ENCODE data around the gene TOX2. TPM values are rescaled to one million over a fixed set of nuclear protein-coding genes. Genes with fewer than 3 reads are reported as not detected.

TOX2 gene
- total RNA-seq, 1 experiment from 2014 or later = 1.6 TPM

DNA sequence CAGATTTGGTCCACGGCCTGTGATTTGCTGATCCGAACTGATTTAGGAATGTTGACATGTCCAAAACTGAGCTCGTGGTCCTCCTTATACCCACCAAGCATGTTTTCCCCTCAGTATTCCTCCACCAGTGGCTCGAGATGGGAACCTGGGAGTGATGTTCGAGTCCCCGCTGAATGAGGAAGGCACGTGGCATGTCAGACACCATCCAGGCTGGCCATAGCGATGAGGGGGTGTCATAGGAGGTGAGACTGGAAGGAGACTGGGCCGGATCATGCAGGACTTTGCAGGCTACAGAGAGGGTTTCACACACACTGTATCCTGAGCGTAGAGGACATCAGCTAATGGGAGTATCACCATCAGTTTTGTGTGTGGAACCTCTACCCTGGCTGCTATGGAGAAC, 78.2 kb downstream of the TOX2 start:
- DNase-seq = no peak
- no peak overlapping the region for H3K4me3 ChIP-seq (ENCODE audit: insufficient read depth, low read depth, low read length)

DNA sequence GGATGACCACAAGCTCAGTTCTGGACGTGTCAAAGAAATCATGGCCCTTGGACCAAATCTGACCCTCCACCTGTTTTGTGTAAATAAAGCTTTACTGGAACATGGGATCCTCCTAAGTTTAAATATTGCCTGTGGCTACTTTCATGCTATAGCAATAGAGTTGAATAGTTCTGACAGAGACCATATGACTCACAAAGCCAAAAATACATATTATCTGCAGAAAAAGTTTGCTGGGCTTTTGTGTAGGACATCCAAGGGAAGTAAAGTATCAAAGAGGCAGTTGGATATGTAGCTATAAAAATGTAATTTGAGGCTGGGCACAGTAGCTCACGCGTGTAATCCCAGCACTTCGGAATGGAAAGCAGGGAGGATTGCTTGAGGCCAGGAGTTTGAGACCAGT, 78.9 kb downstream of the TOX2 start:
- no peaks in the 10 kb centered on the region for H3K27me3 ChIP-seq (ENCODE audit: control insufficient read depth, insufficient read depth, low read length)
- no peaks in the 10 kb centered on the region for H3K36me3 ChIP-seq (replicated peaks; ENCODE audit: control insufficient read depth, insufficient read depth, low read length)
- no peak overlapping the region for H3K4me3 ChIP-seq (ENCODE audit: insufficient read depth, low read depth, low read length)
- no peak for DNase-seq

More for the DNA sequence above, 78.2 kb downstream of the TOX2 start:
- no peaks in the 10 kb centered on the region for H3K27me3 ChIP-seq (ENCODE audit: control insufficient read depth, insufficient read depth, low read length)
- no peaks in the 10 kb centered on the region for H3K36me3 ChIP-seq (replicated peaks; ENCODE audit: control insufficient read depth, insufficient read depth, low read length)

DNA sequence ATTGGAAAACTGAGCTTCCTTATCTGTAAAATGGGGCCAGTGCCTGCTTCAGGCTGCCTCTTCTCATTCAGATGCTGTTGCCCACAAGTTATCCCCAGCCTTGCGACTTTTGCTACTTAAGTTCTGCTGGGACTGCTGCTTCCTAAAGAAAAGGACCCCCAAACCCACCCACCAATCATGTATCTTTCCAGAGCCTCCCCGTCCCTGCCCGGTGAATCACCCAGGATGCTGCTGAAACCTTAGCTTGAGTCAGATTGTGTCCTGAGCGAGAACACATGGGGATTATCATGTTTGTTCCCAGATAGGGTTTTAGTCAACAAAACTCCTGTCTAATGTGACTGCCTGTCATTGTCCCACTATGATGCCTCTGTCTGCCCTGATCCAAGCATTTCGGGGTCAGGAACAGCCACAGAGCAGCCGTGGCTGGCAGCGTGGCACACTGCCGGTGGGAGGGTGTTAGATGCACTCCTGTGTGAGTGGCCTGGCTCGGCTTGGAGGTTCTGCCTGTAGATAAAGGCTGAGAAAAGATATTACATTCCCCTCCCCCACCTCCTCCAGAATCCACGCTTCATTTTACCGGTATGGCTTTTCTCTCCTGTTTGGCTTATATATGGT, 79.9 kb downstream of the TOX2 start:
- no peak for DNase-seq
- H3K4me3 ChIP-seq (ENCODE audit: insufficient read depth, low read depth, low read length) = no peak overlapping the region
- no peaks in the 10 kb centered on the region for H3K36me3 ChIP-seq (replicated peaks; ENCODE audit: control insufficient read depth, insufficient read depth, low read length)
- H3K27me3 ChIP-seq (ENCODE audit: control insufficient read depth, insufficient read depth, low read length) = no peaks in the 10 kb centered on the region

DNA sequence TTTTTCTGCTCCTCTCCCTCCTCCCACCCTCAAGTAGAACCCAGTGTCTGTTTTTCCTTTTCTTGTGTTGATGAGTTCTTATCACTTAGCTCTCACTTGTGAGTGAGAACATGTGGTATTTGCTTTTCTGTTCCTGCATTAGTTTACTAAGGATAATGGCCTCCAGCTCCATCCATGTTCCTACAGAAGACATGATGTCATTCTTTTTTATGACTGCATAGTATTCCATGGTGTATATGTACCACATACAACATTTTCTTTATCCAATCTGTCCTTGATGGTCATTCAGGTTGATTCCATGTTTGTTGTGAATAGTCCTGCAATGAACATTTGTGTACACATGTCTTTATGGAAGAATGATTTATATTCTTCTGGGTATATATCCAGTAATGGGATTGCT, 81.0 kb downstream of the TOX2 start:
- no peak overlapping the region for H3K4me3 ChIP-seq (ENCODE audit: insufficient read depth, low read depth, low read length)
- no peak for DNase-seq
- H3K27me3 ChIP-seq (ENCODE audit: control insufficient read depth, insufficient read depth, low read length) = no peaks in the 10 kb centered on the region
- H3K36me3 ChIP-seq (replicated peaks; ENCODE audit: control insufficient read depth, insufficient read depth, low read length) = no peaks in the 10 kb centered on the region

DNA sequence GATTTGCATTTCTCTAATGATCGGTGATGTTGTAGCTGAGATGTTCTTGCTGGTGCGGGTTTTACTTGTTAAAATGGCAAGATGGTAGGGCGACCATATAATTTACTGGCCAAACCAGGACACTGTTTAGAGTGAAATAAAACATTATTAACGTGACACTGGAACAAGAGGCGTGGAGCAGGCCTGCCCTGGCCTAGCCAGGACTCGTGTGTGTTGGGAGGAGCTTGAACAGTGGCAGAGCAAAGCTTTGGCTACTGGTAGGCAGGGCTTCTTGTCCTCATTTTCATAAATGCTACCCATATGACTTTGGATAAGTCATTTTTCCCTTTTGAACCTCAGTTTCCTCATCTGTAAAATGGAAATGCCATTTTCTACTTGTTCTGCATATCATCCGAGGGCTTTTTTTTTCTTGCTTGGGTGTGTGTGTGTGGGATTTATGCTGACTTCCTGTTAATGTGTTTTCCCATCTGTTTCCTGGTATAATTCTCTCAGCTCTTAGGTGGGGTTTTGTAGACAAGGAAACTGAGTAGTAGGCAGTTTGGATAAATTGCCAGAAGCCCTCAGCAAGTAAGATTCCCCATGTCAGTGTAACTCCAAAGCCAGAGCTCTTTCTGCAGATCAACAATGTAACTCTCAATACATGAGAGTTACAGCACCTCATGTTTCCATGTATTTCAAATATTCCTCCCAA, 81.7 kb downstream of the TOX2 start:
- Histone ChIP-seq H3K36me3 (replicated peaks; ENCODE audit: control insufficient read depth, insufficient read depth, low read length) (no peaks in the 10 kb centered on the region), H3K27me3 (ENCODE audit: control insufficient read depth, insufficient read depth, low read length) (no peaks in the 10 kb centered on the region), H3K4me3 (ENCODE audit: insufficient read depth, low read depth, low read length) (no peak overlapping the region)
- DNase-seq = no peak

DNA sequence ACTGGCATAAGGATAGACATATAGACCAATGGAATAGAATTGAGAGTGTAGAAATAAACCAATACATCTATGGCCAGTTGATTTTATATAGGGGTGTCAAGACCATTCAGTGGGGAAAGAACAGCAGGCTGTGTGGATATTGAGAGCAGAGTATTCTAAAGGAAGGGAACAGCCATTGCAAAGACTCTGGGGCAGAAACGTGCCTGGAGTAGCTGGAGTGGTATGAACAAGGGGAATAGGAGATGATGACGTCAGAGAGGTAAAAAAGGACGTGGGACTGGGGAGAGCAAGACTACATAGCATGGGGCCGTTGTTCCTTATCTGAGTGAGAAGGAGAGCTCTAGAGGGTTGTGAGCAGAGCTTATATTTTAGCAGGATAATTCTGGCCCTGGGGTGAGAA, 85.2 kb downstream of the TOX2 start:
- no peak for DNase-seq
- Histone ChIP-seq H3K4me3 (ENCODE audit: insufficient read depth, low read depth, low read length) (no peak overlapping the region), H3K27me3 (ENCODE audit: control insufficient read depth, insufficient read depth, low read length) (no peaks in the 10 kb centered on the region), H3K36me3 (replicated peaks; ENCODE audit: control insufficient read depth, insufficient read depth, low read length) (no peaks in the 10 kb centered on the region)

DNA sequence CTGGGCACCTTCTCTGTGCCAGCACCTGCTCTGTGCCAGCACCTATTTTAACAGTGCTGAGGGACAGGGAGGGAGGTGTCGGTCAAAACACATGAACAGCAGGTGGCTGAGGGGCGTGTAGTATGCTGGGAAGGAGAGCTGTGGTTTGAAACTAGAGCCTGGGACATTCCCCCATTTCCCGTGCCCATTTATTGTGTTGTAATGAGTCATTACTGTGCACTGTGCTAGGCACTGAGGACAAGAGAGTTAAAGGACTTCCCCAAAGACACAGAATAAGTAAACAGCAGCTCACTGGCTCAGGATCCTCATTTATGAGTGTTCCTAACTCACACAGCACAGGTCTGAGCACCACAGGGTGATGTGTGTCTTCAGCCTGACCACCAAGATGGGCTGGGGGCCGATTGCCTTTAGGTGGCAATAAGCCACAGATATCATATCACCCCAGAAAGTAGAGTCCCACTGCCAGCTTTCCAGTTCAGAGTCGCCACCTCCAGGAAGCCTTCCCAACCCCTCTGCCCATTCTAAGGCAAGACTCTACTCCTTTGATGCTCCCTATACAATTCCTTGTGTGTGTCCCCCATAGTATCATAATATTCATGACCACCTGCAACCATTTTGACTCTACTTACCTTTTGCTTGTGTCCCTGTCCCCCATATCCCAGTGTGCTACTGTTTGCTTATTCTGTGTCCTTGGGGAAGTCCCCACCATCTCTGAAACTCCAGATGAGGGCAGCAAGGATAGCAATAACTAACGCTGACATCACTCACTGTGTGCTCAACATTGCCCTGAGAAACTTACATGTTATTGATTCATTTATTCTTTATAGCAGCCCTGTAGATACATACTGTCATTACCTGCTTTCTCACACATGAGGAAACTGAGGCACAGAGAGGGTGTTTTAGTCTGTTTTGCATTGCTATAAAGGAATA, 87.3 kb downstream of the TOX2 start:
- Histone ChIP-seq H3K36me3 (replicated peaks; ENCODE audit: control insufficient read depth, insufficient read depth, low read length) (no peaks in the 10 kb centered on the region), H3K27me3 (ENCODE audit: control insufficient read depth, insufficient read depth, low read length) (no peaks in the 10 kb centered on the region), H3K4me3 (ENCODE audit: insufficient read depth, low read depth, low read length) (no peak overlapping the region)
- DNase-seq = no peak

DNA sequence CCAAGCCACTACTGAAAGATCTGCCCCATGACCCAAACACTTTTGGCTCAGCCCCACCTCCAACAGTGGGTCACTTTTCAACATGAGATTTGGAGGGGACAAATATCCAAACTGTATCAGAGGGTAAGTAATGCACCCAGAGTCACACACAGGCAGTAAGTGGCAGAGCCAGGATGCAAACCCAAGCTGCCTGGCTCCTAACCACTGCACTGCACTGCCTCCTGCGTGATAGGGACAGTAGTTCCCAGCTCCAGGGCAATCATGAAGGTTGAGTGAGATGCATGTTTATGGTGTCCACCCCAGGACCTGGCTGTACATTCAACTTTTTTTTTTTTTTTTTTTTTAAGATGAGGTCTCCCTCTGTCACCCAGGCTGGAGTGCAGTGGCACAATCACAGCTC, 88.2 kb downstream of the TOX2 start:
- no peaks in the 10 kb centered on the region for H3K27me3 ChIP-seq (ENCODE audit: control insufficient read depth, insufficient read depth, low read length)
- H3K36me3 ChIP-seq (replicated peaks; ENCODE audit: control insufficient read depth, insufficient read depth, low read length) = no peaks in the 10 kb centered on the region
- H3K4me3 ChIP-seq (ENCODE audit: insufficient read depth, low read depth, low read length) = no peak overlapping the region
- DNase-seq = no peak

DNA sequence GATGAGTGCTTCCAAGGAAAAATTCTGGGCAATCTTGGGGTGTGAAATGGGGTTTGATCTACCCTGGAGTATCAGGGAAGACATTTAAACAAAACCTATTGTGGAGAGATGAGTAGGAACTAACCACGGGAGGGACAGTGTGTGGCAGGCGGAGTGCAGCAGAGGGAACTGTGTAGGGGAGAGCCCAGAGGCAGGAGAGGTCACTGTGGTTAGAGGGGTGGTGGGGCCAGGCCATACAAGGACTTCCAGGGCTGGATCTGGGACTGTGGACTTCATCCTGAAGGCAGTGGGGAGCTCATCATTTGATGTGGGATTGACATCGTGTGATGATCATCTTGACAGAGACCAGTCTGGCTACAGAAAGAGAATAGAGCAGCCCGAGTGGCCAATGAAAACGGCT, 89.0 kb downstream of the TOX2 start:
- H3K36me3 ChIP-seq (replicated peaks; ENCODE audit: control insufficient read depth, insufficient read depth, low read length) = no peaks in the 10 kb centered on the region
- DNase-seq = no peak

DNA sequence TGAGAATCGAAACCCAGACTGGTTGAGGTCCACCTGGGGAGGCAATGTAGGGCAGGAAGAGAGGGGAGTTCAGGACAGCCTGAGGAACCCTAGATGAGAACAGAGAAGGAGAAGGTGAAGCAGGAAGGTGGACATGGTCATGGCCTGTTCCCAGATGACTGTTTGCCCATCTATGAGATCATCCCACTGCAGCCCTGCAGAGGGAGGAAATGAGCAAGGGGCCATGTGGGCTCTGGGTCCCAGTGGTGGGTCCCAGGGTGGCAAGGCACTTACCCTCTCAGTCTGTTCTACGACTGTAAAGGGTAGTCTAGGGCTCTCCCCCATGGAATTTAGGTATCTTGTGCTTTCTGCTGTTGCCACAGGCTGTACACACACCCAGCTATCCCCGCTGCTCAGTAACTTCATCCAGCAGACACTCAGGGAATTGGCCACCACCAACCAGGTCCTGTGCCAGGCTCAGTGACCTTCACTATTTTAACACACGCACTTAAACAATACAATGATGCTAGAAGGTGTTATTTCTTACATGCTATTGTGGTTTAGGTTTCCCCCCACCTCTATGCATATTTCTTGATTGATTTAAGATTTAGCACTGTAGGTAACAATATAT, 89.8 kb downstream of the TOX2 start:
- H3K36me3 ChIP-seq (replicated peaks; ENCODE audit: control insufficient read depth, insufficient read depth, low read length) = no peaks in the 10 kb centered on the region
- DNase-seq = no peak
- H3K4me3 ChIP-seq (ENCODE audit: insufficient read depth, low read depth, low read length) = no peak overlapping the region
- H3K27me3 ChIP-seq (ENCODE audit: control insufficient read depth, insufficient read depth, low read length) = no peaks in the 10 kb centered on the region

More for the DNA sequence above, 89.0 kb downstream of the TOX2 start:
- no peak overlapping the region for H3K4me3 ChIP-seq (ENCODE audit: insufficient read depth, low read depth, low read length)
- no peaks in the 10 kb centered on the region for H3K27me3 ChIP-seq (ENCODE audit: control insufficient read depth, insufficient read depth, low read length)

DNA sequence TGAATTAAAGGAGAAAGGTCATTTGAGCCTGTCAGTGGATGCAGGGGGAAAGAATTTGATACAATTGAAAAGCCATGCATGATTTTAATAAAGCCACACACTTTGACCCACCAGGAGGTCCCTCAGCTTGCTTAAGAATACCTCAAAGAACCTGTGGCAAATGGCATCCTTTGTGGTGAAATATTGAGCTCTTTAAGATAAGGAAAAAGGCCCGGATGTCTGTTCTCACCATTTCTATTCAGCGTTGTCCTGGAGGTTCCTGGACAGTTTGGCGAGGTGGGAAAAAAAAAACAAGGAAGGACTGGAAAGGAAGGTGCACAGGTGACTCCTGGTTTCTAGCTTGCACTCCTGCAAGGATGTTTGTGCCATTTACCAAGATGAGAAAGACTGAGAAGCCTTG, 91.0 kb downstream of the TOX2 start:
- H3K27me3 ChIP-seq (ENCODE audit: control insufficient read depth, insufficient read depth, low read length) = no peaks in the 10 kb centered on the region
- H3K36me3 ChIP-seq (replicated peaks; ENCODE audit: control insufficient read depth, insufficient read depth, low read length) = no peaks in the 10 kb centered on the region
- no peak overlapping the region for H3K4me3 ChIP-seq (ENCODE audit: insufficient read depth, low read depth, low read length)
- DNase-seq = no peak

DNA sequence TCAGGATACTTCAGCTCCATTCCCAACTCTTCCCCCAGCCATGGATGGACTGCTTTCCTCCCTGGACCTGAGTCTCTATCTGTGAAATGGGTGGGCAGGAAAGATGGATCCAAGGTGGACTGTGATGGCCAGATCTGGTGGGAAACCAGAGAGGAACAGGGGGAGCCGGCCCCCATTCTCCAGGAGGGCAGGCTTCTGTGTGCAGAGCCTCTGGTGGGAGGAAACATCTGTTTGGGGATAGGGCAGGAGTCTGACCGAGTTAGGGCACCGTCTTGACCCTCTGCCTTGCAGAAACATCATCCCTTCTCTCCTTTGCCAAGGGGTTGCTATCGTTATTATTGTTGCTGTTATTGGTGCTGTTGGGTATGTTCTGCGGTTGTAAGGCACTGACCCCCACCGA, 91.5 kb downstream of the TOX2 start:
- Histone ChIP-seq H3K4me3 (ENCODE audit: insufficient read depth, low read depth, low read length) (no peak overlapping the region), H3K36me3 (replicated peaks; ENCODE audit: control insufficient read depth, insufficient read depth, low read length) (no peaks in the 10 kb centered on the region), H3K27me3 (ENCODE audit: control insufficient read depth, insufficient read depth, low read length) (no peaks in the 10 kb centered on the region)
- no peak for DNase-seq

DNA sequence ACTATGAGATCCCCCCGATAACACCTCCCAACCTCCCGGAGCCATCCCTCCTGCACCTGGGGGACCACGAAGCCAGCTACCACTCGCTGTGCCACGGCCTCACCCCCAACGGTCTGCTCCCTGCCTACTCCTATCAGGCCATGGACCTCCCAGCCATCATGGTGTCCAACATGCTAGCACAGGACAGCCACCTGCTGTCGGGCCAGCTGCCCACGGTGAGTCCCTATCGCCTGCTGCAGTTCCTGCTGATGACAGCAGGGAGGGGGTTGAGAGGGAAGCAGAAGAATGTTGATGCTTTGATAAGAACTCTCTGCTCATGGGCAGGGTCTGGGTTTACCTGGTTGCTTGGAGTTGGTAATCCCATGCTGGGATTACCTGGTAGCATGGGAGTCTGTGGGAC, 91.9 kb downstream of the TOX2 start:
- no peaks in the 10 kb centered on the region for H3K27me3 ChIP-seq (ENCODE audit: control insufficient read depth, insufficient read depth, low read length)
- H3K4me3 ChIP-seq (ENCODE audit: insufficient read depth, low read depth, low read length) = no peak overlapping the region
- no peak for DNase-seq
- H3K36me3 ChIP-seq (replicated peaks; ENCODE audit: control insufficient read depth, insufficient read depth, low read length) = no peaks in the 10 kb centered on the region

DNA sequence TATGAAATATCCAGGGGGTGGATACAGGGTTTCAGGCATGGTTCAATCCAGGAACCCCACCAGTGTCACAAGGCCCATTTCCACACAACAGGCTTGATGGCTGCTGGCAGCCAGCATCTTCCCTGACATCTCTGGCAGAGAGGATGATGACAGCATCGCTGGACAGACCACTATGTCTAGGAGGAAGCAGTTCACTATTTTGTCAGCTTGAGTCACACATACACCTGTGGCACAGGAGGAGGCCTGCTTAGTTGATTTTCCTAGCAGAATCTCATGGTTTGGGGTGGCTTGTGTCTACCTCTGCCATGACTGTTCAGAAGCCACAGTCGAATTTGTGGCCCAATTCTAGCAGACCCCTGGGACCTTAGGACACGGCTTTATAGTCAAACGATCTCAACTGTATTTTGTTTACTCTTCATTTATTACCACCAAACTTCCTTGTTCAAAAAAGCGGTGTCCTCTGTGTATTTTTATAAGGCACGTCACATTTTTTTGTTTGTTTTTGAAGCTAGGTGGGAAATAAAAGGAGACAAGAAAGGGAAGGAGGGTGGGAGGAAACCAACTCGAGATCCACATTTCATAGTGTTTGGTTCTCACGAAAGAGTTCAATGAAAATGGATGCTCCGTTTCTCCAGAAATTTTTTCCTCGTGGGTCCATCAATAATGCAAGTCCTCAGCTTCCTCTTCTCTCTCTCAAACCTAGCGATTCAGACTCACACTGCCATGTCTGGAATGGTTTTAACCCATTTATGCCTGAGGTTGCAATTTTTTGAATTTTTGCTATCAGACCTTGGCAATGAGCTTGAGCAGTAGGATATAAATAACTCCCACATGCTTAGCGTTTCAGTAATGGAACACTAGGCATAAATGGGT, 94.4 kb downstream of the TOX2 start:
- no peak for DNase-seq
- no peaks in the 10 kb centered on the region for H3K36me3 ChIP-seq (replicated peaks; ENCODE audit: control insufficient read depth, insufficient read depth, low read length)
- no peaks in the 10 kb centered on the region for H3K27me3 ChIP-seq (ENCODE audit: control insufficient read depth, insufficient read depth, low read length)
- H3K4me3 ChIP-seq (ENCODE audit: insufficient read depth, low read depth, low read length) = no peak overlapping the region

Data from H7 (cell line).